ENCODE data around the gene ZNF33A.
"Not testable (repeated sequence)": the region's sequence is repeated elsewhere in the genome, so short reads cannot be mapped to it uniquely, and the experiment has no call there.

Gene ZNF33A

DNA sequence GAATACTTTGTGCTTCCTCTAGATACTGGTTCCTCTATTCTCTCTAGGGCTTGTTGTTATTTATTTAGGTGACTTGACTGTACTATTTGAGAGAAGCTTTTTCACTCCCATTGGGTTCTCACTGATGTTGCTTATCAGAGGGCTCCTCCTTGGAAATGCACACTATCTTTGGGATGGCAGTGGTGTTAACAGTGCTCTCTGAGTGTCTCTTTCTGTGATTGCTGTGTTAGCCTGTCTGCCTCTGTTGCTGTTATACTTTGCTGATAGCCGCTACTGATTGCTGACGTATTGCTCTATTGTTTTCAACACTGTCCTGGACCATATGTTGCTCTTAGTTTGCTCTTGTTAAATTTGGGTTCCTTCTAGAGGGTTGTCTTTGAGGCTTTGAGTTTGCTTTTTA is 34.7 kb downstream of the ZNF33A start:
- DNase-seq = no peak

DNA sequence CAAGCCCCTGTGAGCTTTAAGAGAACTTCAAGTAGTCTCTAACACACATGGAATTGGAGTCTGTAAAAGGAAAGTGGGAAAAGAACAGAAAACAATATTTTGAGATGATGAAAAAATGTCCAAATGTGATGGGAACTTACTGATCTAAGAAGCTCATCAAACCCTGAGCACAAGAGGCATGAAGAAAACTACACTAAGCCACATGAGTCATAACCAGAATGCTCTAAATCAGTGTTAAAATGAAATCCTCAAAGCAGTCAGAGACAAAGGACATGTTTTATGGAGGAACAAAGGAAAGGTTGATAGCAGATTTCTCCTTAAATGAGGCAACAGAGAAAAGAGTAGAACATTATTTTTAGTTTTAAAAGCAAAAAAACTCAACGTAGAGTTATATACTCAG is 37.2 kb downstream of the ZNF33A start:
- DNase-seq = no peak

DNA sequence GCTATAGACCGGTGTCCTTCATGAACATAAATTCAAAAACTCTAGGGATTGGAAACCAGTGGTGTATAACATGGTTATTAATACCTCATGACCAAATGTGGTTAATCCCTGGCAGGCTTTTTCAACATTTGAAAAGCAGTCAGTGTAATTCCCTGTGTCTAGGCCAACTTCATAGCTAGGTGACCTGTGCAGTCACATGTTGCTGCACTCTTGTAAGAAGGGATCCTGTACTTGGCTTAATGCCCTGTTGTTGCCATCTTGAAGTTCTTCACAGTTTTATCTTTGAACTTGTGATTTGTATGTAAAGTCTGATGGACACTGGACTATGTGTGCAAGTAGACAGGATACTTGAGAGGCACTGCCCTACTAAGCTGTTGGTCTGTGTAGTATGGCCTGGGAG is 39.7 kb downstream of the ZNF33A start:
- DNase-seq = no peak

DNA sequence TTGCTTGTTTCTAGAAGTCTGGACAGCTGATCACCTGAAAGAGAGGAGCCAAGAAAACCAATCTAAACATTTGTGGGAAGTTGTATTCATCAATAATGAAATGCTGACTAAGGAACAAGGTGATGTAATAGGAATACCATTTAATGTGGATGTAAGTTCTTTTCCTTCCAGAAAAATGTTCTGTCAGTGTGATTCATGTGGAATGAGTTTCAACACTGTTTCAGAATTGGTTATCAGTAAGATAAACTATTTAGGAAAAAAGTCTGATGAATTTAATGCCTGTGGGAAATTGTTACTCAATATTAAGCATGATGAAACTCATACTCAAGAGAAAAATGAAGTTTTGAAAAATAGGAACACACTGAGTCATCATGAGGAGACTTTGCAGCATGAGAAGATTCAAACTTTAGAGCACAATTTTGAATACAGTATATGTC is 43.9 kb downstream of the ZNF33A start:
- no peak for DNase-seq

DNA sequence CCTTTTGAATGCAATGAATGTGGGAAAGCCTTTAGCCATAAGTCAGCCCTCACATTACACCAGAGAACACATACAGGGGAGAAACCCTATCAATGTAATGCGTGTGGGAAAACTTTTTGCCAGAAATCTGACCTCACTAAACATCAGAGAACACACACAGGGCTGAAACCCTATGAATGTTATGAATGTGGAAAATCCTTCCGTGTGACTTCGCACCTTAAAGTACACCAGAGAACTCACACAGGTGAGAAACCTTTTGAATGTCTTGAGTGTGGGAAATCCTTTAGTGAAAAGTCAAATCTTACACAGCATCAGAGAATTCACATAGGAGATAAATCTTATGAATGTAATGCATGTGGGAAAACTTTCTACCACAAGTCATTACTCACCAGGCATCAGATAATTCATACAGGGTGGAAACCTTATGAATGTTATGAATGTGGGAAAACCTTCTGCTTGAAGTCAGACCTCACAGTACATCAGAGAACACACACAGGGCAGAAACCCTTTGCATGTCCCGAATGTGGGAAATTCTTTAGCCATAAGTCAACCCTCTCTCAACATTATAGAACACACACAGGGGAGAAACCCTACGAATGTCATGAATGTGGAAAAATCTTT is 44.9 kb downstream of the ZNF33A start:
- not testable (repeated sequence) for DNase-seq

DNA sequence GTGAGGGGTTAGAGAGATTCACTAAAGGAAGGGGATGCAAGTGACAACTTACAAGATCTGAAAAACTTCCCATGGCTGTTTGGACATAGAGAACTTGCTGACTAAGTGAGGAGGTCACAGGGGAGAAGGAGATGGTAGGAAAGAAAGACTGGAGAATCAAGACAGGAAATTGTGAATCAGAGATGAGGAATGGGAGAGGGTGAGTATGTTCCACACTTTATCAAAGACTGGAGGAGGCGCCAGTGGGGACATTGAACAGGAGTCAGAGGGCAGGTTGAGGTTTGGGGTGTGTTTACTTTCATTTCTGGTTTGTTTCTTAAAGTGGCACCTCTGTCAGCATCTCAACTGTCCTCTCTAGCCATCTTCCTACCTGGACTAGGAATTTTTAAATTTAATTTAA is 59.2 kb downstream of the ZNF33A start:
- DNase-seq = not testable (repeated sequence)

DNA sequence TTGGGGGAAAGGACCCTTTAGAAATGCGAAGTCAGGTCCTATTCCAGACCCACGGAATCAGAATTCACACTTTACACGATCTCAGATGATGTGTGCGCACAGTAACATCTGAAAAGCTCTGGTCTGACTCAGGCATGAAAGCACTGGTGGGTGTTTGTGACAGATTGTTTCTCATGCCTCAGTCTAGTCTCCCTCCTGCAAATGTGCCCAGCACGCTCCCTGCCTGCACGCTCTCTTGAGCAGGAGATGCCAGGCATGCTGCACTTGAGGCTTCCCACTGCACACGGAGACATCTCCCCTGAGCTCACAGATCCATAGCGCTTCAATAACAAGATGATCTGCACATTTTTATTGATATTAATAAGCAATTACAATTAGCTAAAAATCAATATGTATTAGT is 60.0 kb downstream of the ZNF33A start:
- peak in 32 of 56 donors; percentile 2 to 76 (median 34) for DNase-seq

DNA sequence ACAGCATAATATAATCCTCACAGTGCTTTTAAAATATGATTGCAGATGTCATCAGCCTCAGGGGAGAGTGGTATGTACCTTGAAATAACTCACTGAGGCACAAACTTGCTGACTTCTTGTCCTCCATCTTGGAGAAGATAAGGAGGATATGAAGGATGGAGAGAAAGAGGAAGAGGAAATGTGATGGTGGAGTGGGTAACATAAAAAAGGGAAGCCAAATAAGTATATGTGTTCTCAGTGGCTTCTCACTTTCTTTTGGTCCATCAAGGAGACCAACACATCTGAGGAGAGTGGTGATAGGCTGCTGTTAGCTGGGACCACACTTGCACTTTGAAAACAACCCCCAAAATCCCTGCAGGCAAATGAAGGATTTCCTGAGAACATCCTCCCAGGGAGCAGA is 62.1 kb downstream of the ZNF33A start:
- no peak for DNase-seq

DNA sequence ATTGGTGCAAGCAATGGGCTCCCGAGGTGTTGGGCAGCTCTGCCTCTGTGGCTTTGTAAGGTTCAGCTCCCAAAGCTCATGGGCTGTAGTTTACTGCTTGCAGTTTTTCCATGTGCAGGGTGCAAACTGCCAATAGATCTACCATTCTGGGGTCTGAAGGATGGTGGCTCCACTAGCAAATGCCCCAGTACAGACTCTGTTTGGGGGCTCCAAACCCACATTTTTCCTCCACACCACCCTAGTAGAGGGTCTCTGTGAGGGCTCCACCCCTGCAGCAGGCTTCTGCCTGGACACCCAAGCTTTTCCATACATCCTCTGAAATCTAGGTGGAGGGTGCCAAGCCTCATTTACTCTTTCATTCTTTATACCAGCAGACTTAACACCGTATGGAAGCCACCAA is 66.2 kb downstream of the ZNF33A start:
- DNase-seq = no peak

DNA sequence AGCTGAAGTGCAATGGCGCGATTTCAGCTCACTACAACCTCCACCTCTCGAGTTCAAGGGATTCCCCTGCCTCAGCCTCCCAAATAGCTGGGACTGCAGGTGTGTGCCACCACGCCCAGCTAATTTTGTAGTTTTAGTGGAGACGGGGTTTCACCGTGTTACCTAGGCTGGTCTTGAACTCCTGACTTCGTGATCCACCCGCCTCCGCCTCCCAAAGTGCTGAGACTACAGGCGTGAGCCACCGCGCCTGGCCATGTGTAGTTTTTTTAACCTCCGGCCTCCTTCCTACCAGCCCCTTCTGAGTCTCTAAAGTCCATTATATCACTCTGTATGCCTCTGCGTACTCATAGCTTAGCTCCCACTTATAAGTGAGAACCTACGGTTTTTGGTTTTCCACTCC is 82.8 kb downstream of the ZNF33A start:
- not testable (repeated sequence) for DNase-seq

DNA sequence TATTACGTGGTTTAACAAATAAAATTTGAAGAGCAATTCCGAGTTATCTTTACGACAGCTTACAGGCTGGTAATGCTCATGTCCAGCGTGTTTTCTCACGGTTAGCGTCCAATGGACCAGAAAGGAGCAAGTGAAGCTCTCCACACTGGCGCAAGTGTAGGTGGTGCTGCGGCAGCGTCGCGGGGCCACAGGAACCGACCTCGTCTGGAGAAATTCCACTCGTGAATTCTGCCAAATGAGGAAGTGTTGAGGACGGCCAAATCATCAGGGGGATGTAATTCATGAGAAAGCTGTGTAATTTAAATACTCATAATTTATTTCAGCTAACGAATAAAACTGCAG is 83.3 kb downstream of the ZNF33A start:
- peak in 5 of 56 donors; percentile 44 to 60 (median 50) for DNase-seq

DNA sequence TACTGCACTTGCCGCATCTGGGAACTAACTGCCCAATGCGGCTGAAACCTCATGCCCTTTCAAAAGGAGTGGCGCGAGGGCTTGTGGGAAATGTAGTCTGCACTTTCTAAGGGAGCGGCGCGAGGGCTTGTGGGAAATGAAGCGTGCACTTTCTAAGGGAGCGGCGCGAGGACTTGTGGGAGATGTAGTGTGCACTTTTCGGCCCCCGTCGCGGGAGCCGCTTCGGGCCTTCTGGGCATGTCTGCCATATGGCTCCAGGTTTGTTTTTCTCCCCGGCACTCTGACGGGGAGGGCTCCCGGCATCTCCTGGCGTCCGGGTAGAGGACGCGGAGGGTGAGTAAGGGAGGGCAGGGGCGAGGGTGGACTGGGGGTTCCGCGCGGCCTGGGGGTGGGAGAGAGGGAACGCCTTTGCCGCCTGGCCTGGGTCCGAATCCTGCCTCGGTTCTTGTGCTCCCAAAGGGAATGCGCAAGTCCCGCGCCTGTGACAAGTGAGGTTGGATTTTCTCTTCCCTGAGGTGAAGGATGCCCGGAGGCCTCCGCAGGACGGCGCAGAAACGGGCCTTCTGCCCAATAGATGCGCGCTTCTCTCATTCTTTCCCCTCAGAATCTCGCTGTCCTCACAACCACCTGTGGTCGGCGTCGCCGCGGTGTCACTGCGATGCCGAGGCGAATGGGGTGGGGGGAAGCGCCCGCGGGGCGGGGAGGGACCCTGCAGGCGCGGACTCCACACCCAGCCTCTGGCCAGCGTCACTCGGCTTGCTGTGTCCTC is 83.9 kb downstream of the ZNF33A start, which contains the start of gene ZNF37A:
Gene ZNF37A (plus strand): TSS at position 180 of the 769 bp plus-strand sequence. CDS start 2,281 bp downstream, outside the sequence.
- DNase-seq = peak; percentile 26 to 99 (median 92)

DNA sequence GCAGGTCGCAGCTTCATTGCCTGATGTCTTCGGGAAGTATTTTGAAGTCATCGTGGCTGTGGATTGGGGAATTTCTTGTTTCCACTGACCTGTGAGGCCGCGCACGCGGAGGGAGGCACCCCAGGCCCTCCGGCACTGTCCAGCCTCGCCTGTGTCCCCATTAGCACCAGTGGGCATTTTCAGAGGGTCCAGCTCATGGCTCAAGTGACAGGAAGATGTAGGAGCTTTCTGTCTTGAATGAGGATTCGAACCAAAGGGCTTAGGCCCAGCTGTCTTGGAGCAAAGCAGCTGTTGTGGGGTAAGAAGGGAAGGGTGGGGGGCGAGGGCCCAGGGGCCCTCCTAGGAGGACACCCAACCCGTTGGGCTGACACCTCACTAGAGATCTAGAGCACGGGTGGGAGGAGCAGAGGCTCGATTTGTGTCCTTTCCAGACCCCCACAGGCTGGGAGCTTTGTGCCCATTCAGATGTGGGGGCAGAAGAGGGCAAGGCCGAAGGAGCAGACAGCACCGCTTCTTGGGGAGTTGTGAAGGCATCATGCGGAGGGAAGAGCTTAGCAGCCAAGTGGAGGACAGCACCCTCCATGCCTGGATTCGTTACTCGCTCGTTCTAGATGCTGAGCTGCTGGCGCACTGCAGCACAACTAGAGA is 84.6 kb downstream of the ZNF33A start:
- DNase-seq = peak in 4 of 56 donors; percentile 15 to 33 (median 24)

DNA sequence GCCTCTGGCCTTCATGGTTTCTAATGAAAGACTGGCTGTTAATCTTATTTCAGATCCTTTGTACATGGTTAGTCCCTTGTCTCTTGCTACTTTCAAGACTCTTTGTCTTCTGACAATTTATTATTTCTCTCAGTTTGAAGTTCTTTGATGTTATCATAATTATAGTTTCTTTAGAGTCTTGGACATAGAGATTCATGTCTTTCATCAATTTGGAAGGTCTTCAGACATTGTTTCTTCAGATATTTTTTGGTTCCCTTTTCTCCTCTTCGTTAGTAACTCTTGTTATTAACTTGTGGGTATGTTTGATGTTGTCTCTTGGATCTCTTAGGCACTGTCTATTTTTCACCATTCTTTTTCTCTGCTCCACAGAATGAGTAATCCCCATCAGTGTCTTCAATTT is 92.4 kb downstream of the ZNF33A start:
- DNase-seq = no peak

DNA sequence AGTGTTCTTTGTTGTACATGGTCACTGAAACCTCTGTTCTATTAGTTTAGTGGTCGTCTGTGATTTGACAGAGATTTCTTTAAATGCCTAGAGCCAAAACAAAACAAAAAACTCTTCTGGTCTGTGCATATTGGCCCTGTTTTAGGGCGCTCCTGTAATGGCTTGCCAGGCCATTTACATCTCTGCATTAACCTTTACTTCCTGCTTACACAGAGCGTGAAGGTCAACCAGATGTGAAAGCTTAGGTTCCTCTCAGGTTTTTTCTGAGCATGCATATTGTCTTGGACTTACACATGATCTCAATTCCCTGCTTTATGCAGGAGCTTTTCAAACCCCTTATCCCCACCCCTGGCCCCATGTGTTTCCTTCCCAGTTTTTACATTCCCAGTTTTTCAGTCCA is 93.3 kb downstream of the ZNF33A start:
- DNase-seq = no peak

DNA sequence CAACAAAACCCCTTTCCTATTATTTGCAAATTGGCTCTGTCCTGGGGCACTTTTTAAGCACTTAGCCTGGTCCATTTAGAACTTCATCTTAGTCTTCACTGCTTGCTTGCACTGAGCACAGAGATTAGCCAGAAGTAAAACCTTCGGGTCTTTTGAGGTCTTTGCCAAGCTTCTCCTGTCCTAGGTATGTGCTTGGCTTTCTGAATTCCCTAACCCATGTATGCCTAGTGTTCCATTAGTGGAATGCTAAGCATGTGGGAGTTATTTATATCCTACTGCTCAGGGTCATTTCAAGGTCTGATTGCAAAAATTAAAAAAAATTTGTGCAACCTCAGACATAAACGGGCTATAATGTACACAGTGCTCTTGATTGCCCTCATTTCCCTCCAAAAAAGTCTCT is 101.7 kb downstream of the ZNF33A start:
- no peak for DNase-seq
